Keratinocyte (primary cell): ENCODE results near the gene ELL. TPM values are rescaled to one million over a fixed set of nuclear protein-coding genes. Genes with fewer than 3 reads are reported as not detected.

Experiments
- DNase-seq: peaks from one replicate; pipeline ENCODE4 v3.0.0-alpha.2; 2011; ENCODE audit warnings: low read depth, missing footprints, low spot score
- FAIRE-seq: peaks from 2 replicates; lab custom pipeline; 2011; peaks lifted over from hg19 to GRCh38; lab: Jason Lieb, UNC
- H2AFZ ChIP-seq: 2 replicates; pipeline ENCODE4 v1.6.0; 2012; ENCODE audit warnings: low read length, control low read depth, inconsistent platforms; ENCODE audit not compliant: control insufficient read depth
- H3K27ac ChIP-seq: 2 replicates; pipeline ENCODE4 v1.5.1; 2011; ENCODE audit warnings: low read length; ENCODE audit not compliant: control insufficient read depth, insufficient read depth
- H3K27me3 ChIP-seq: 3 replicates; pipeline ENCODE4 v1.6.0; 2011; ENCODE audit warnings: low read length; ENCODE audit not compliant: control insufficient read depth, insufficient read depth; ENCODE audit errors: extremely low read depth
- H3K36me3 ChIP-seq, 2 experiments: 2 replicates in 1 of 2; 3 replicates in 1 of 2; pipeline ENCODE4 v1.5.1; 2011; ENCODE audit warnings: low read length in 2 of 2, mild to moderate bottlenecking in 1 of 2; ENCODE audit not compliant: control insufficient read depth in 2 of 2, insufficient read depth in 2 of 2; ENCODE audit errors: extremely low read depth in 1 of 2
- H3K4me1 ChIP-seq: 3 replicates; pipeline ENCODE4 v1.5.1; 2011; ENCODE audit warnings: low read length; ENCODE audit not compliant: control insufficient read depth, insufficient read depth; ENCODE audit errors: extremely low read depth
- H3K4me2 ChIP-seq: 3 replicates; pipeline ENCODE4 v1.6.0; 2011; ENCODE audit warnings: low read depth, low read length; ENCODE audit not compliant: control insufficient read depth, insufficient read depth; ENCODE audit errors: extremely low read depth
- H3K4me3 ChIP-seq, 3 experiments: fragments of 200-600 bp in 1 of 3; sonication (generic) in 1 of 3; 2 replicates in 2 of 3; 3 replicates in 1 of 3; pipeline ENCODE4 v1.5.1; 2011 to 2016; ENCODE audit warnings: low read length in 3 of 3, mild to moderate bottlenecking in 3 of 3, control low read depth in 2 of 3, inconsistent platforms in 1 of 3, low read depth in 1 of 3, mixed read lengths in 1 of 3, mixed run types in 1 of 3, moderate library complexity in 1 of 3; ENCODE audit not compliant: control insufficient read depth in 2 of 3, insufficient read depth in 2 of 3; ENCODE audit errors: extremely low read depth in 1 of 3
- H3K79me2 ChIP-seq: 2 replicates; pipeline ENCODE4 v1.6.0; 2012; ENCODE audit warnings: low read length; ENCODE audit not compliant: control insufficient read depth, insufficient read depth
- H3K9ac ChIP-seq: 3 replicates; pipeline ENCODE4 v1.6.0; 2011; ENCODE audit warnings: low read length; ENCODE audit not compliant: control insufficient read depth, insufficient read depth; ENCODE audit errors: extremely low read depth
- H3K9me1 ChIP-seq: 3 replicates; pipeline ENCODE4 v1.6.0; 2011; ENCODE audit warnings: low read length; ENCODE audit not compliant: control insufficient read depth, insufficient read depth; ENCODE audit errors: extremely low read depth
- H3K9me3 ChIP-seq: 2 replicates; pipeline ENCODE4 v1.5.1; 2012; ENCODE audit warnings: low read depth, low read length; ENCODE audit not compliant: control insufficient read depth
- H4K20me1 ChIP-seq: 3 replicates; pipeline ENCODE4 v1.6.0; 2011; ENCODE audit warnings: low read length; ENCODE audit not compliant: control insufficient read depth, insufficient read depth; ENCODE audit errors: extremely low read depth
- CTCF ChIP-seq, 3 experiments: IDR thresholded peaks in 1 of 3; conservative IDR thresholded peaks in 1 of 3; optimal IDR thresholded peaks in 1 of 3; 2 replicates in 2 of 3; 3 replicates in 1 of 3; pipeline versions ENCODE3 to v1.5.1; 2011; ENCODE audit warnings: low read length in 3 of 3, mild to moderate bottlenecking in 3 of 3, moderate library complexity in 2 of 3, control low read depth in 1 of 3, inconsistent platforms in 1 of 3; ENCODE audit not compliant: insufficient read depth in 2 of 3; ENCODE audit errors: extremely low read depth in 1 of 3
- EZH2 ChIP-seq: IDR thresholded peaks from one replicate; pipeline ENCODE4 v1.6.1; 2012; ENCODE audit warnings: inconsistent platforms, mild to moderate bottlenecking, low read length, moderate library complexity
- dilution Hi-C: fragments of 300-500 bp; cut with MboI; formaldehyde crosslinking; loops from one replicate; pipeline ENCODE4 v1.7.0; 2020; ENCODE audit warnings: low sequenced_read_pairs; ENCODE audit not compliant: extremely low pct_ligation_motif_present
- polyA plus RNA-seq, 5 experiments: library from polyadenylated mRNA; depleted of rRNA in 3 of 5; stranded (reverse) in 3 of 5; stranded (forward) in 1 of 5; unstranded in 1 of 5; fragments of >200 nt; gene quantifications; 1 replicate in 1 of 5; 2 replicates in 3 of 5; 3 replicates in 1 of 5; pipeline versions ENCODE4 v1.2.1 to v1.2.3, GENCODE V29; 2011 to 2012; ENCODE audit warnings: missing spikeins in 2 of 5, low read depth in 1 of 5, low replicate concordance in 1 of 5

ELL gene
- polyA plus RNA-seq, 1 donor (not counting 4 experiments of a cell fraction or from before 2014, with no cell fraction given), result 4.4 TPM

- H3K4me2 ChIP-seq, result no peak overlapping the region
- dilution Hi-C loops, result no loop called here
- H3K27ac ChIP-seq, result no peak overlapping the region
- H2AFZ ChIP-seq, result no peak overlapping the region
- H3K79me2 ChIP-seq, result peaks cover 48% of the 10 kb centered on the region
- no peaks in the 10 kb centered on the region for H3K9me1 ChIP-seq
- no peak overlapping the region for H3K9ac ChIP-seq
- FAIRE-seq (no peak), DNase-seq (no peak)
- TF ChIP-seq CTCF (optimal IDR thresholded peaks at IDR 0.05 in 1 of 3, IDR thresholded peaks at IDR 0.05 in 1 of 3, conservative IDR thresholded peaks at IDR 0.05 in 1 of 3; ENCODE audit: extremely low read depth in 1 of 3, insufficient read depth in 2 of 3, low read length in 3 of 3) (no peak), EZH2 (no peak)
- H3K9me3 ChIP-seq, result no peaks in the 10 kb centered on the region
- H3K27me3 ChIP-seq, result no peaks in the 10 kb centered on the region
- H3K4me3 ChIP-seq, result no peak overlapping the region
- H3K36me3 ChIP-seq, result peaks cover 20 to 29% of the 10 kb centered on the region in 2 experiments
- peaks cover 31% of the 10 kb centered on the region for H4K20me1 ChIP-seq
- peaks cover 7% of the 10 kb centered on the region for H3K4me1 ChIP-seq
Measured at GRCh38 chr19:18467978-18468377, 53.9 kb downstream of the ELL start.

GRCh38 chr19:18466354-18466753, 55.5 kb downstream of the ELL start:
- Histone ChIP-seq H3K4me3 (no peak overlapping the region), H3K79me2 (peaks cover 46% of the 10 kb centered on the region), H3K9me1 (no peaks in the 10 kb centered on the region), H3K9ac (no peak overlapping the region), H3K27me3 (no peaks in the 10 kb centered on the region), H3K4me2 (no peak overlapping the region), H3K27ac (no peak overlapping the region), H3K36me3 (peaks cover 22 to 34% of the 10 kb centered on the region in 2 experiments), H3K4me1 (peaks cover 7% of the 10 kb centered on the region), H2AFZ (no peak overlapping the region), H3K9me3 (no peaks in the 10 kb centered on the region), H4K20me1 (peaks cover 38% of the 10 kb centered on the region)
- dilution Hi-C loops, result no loop called here
- FAIRE-seq (no peak), DNase-seq (no peak)
- no peak for TF ChIP-seq EZH2
- no peak for TF ChIP-seq CTCF (optimal IDR thresholded peaks at IDR 0.05 in 1 of 3, IDR thresholded peaks at IDR 0.05 in 1 of 3, conservative IDR thresholded peaks at IDR 0.05 in 1 of 3; ENCODE audit: extremely low read depth in 1 of 3, insufficient read depth in 2 of 3, low read length in 3 of 3)
